IMR-90 (cell line): ENCODE results near the gene GPSM1. TPM values are rescaled to one million over a fixed set of nuclear protein-coding genes. Genes with fewer than 3 reads are reported as not detected.
"Not testable (repeated sequence)": the region's sequence is repeated elsewhere in the genome, so short reads cannot be mapped to it uniquely, and the experiment has no call there.

Source experiments
- ATAC-seq: fragments of 200-7000 bp; cut with Tn5 transposase; 2 replicates; pipeline ENCODE4 v1.9.1; 2020; ENCODE audit warnings: low read depth, mild to moderate bottlenecking, moderate library complexity
- BruUV-seq: library from RNA; stranded (reverse); fragments of 400-500 nt; replicated peaks from 2 replicates; lab custom pipeline; 2021; lab: Mats Ljungman, UMichigan
- CTCF ChIA-PET: fragments of 300-600 bp; formaldehyde crosslinking; extraction: SDS; loops from one replicate; lab custom pipeline; 2021; ENCODE audit warnings: antibody characterized with exemption; lab: Yijun Ruan, JAX
- POLR2A ChIA-PET: fragments of 300-600 bp; sonication (Branson Sonifier 250); formaldehyde crosslinking; loops from one replicate; lab custom pipeline; 2022; ENCODE audit warnings: antibody characterized with exemption; ENCODE audit not compliant: unreplicated experiment; lab: Charles Lee
- DNase-seq: peaks from one replicate; pipeline ENCODE4 v3.0.0; 2013
- H2AFZ ChIP-seq: replicated peaks from 2 replicates; pipeline ENCODE3; 2013; ENCODE audit warnings: low read length, mild to moderate bottlenecking; ENCODE audit not compliant: poor library complexity
- H2AK5ac ChIP-seq: 2 replicates; pipeline ENCODE4 v1.6.1; 2013; ENCODE audit warnings: low read depth, low read length, inconsistent platforms
- H2AK9ac ChIP-seq: replicated peaks from 2 replicates; pipeline ENCODE3; 2013; ENCODE audit warnings: mild to moderate bottlenecking, low read depth, low read length, moderate library complexity; ENCODE audit not compliant: poor library complexity
- H2BK120ac ChIP-seq: 2 replicates; pipeline ENCODE4 v1.6.1; 2013; ENCODE audit warnings: low read depth, low read length, inconsistent platforms
- H2BK15ac ChIP-seq: 3 replicates; pipeline ENCODE4 v1.6.1; 2013; ENCODE audit warnings: low read depth, low read length, inconsistent platforms
- H2BK20ac ChIP-seq: 2 replicates; pipeline ENCODE4 v1.6.1; 2013; ENCODE audit warnings: low read depth, mild to moderate bottlenecking, inconsistent platforms, low read length, moderate library complexity
- H2BK5ac ChIP-seq: 2 replicates; pipeline ENCODE4 v1.6.1; 2013; ENCODE audit warnings: mild to moderate bottlenecking, low read depth, low read length, inconsistent platforms; ENCODE audit not compliant: poor library complexity, severe bottlenecking
- H3K14ac ChIP-seq: replicated peaks from 2 replicates; pipeline ENCODE4 v1.6.1; 2013; ENCODE audit warnings: low read depth, low read length, inconsistent platforms
- H3K18ac ChIP-seq: 2 replicates; pipeline ENCODE4 v1.6.1; 2013; ENCODE audit warnings: low read depth, low read length, control low read depth
- H3K23ac ChIP-seq: 2 replicates; pipeline ENCODE4 v1.6.1; 2013; ENCODE audit warnings: low read depth, low read length, inconsistent platforms
- H3K27ac ChIP-seq: 2 replicates; pipeline ENCODE4 v1.5.1; 2013; ENCODE audit warnings: mild to moderate bottlenecking, control low read depth, low read length; ENCODE audit not compliant: insufficient read depth
- H3K27me3 ChIP-seq: 2 replicates; pipeline ENCODE4 v1.6.1; 2013; ENCODE audit warnings: low read length; ENCODE audit not compliant: control insufficient read depth, insufficient read depth
- H3K36me3 ChIP-seq: 2 replicates; pipeline ENCODE4 v1.6.1; 2013; ENCODE audit warnings: low read length, mixed read lengths; ENCODE audit not compliant: control insufficient read depth, insufficient read depth
- H3K4ac ChIP-seq: 2 replicates; pipeline ENCODE4 v1.6.1; 2013; ENCODE audit warnings: low read depth, low read length, inconsistent platforms
- H3K4me1 ChIP-seq: 2 replicates; pipeline ENCODE4 v1.6.1; 2013; ENCODE audit warnings: low read length, mixed read lengths; ENCODE audit not compliant: control insufficient read depth, insufficient read depth
- H3K4me2 ChIP-seq: 2 replicates; pipeline ENCODE4 v1.6.1; 2013; ENCODE audit warnings: low read depth, mild to moderate bottlenecking, control low read depth, low read length, moderate library complexity
- H3K4me3 ChIP-seq: 2 replicates; pipeline ENCODE4 v1.5.1; 2013; ENCODE audit warnings: low read depth, mild to moderate bottlenecking, control low read depth, low read length, moderate library complexity; ENCODE audit not compliant: insufficient read depth
- H3K56ac ChIP-seq: 2 replicates; pipeline ENCODE4 v1.6.1; 2013; ENCODE audit warnings: low read length, inconsistent platforms; ENCODE audit not compliant: insufficient read depth; ENCODE audit errors: extremely low read depth
- H3K79me1 ChIP-seq, 2 experiments: 2 replicates each; pipeline ENCODE4 v1.6.1; 2013; ENCODE audit warnings: low read length in 2 of 2, inconsistent platforms in 1 of 2, low read depth in 1 of 2
- H3K9ac ChIP-seq: 2 replicates; pipeline ENCODE4 v1.6.1; 2013; ENCODE audit warnings: low read depth, low read length, control low read depth
- H3K9me1 ChIP-seq: 2 replicates; pipeline ENCODE4 v1.6.1; 2013; ENCODE audit warnings: low read length, inconsistent platforms; ENCODE audit not compliant: insufficient read depth
- H3K9me3 ChIP-seq: 2 replicates; pipeline ENCODE4 v1.6.1; 2013; ENCODE audit warnings: low read length; ENCODE audit not compliant: control insufficient read depth, insufficient read depth
- H4K20me1 ChIP-seq: 2 replicates; pipeline ENCODE4 v1.6.1; 2013; ENCODE audit warnings: low read length, inconsistent platforms; ENCODE audit not compliant: insufficient read depth
- H4K5ac ChIP-seq: 2 replicates; pipeline ENCODE4 v1.6.1; 2013; ENCODE audit warnings: mild to moderate bottlenecking, low read depth, low read length, control low read depth
- H4K8ac ChIP-seq, 2 experiments: 2 replicates each; pipeline ENCODE4 v1.6.1; 2013; ENCODE audit warnings: low read depth in 2 of 2, low read length in 2 of 2, control low read depth in 1 of 2, inconsistent platforms in 1 of 2
- H4K91ac ChIP-seq: 2 replicates; pipeline ENCODE4 v1.6.1; 2013; ENCODE audit warnings: low read depth, low read length, inconsistent platforms; ENCODE audit not compliant: insufficient read depth
- WGBS, 2 experiments: methylation state at CpG; one replicate each; pipeline versions ENCODE4 v1.1.5 to v1.1.7; 2013; ENCODE audit warnings: missing lambda C conversion rate in 2 of 2; ENCODE audit not compliant: insufficient read length in 1 of 2; ENCODE audit errors: extremely low coverage in 2 of 2; 5-methylcytosine and 5-hydroxymethylcytosine counted together
- dilution Hi-C: fragments of 300-500 bp; cut with HindIII; formaldehyde crosslinking; loops from one replicate; pipeline ENCODE4 v1.14.3; 2018; ENCODE audit warnings: low sequenced_read_pairs; ENCODE audit not compliant: unreplicated experiment
- in situ Hi-C: fragments of 300-500 bp; cut with MboI; formaldehyde crosslinking; loops from 3 replicates; pipeline ENCODE4 v1.14.3; 2019; ENCODE audit warnings: low sequenced_read_pairs, inconsistent platforms, mixed read lengths
- intact Hi-C: fragments of 100-400 bp; cut with micrococcal nuclease; formaldehyde crosslinking; loops from 2 replicates; pipeline ENCODE4 v1.10.0; 2022
- polyA plus RNA-seq, 3 experiments: library from polyadenylated mRNA; depleted of rRNA; stranded (reverse); fragments of >200 nt; gene quantifications; 2 replicates each; pipeline ENCODE4 v1.2.3, GENCODE V29; 2012; ENCODE audit warnings: low replicate concordance in 1 of 3
- total RNA-seq: library from RNA; depleted of rRNA; stranded (reverse); fragments of >200 nt; gene quantifications from 2 replicates; pipeline ENCODE4 v1.2.3, GENCODE V29; 2012

Gene GPSM1
- total and polyA plus RNA-seq, 2 of the 4 experiments (the other 2 are of a cell fraction): 28.7 to 71.2 TPM

- 98% methylated on average over 6 of the region's 24 CpGs; no CpG with 5 or more reads in 1 of the 2 experiments for WGBS, 2 experiments
- Histone ChIP-seq H3K4me1 (peaks cover 23% of the 10 kb centered on the region), H4K20me1 (peaks cover 41% of the 10 kb centered on the region), H3K79me1 (peaks cover 3 to 46% of the 10 kb centered on the region in 2 experiments; a peak in 2 of 4 replicates), H3K36me3 (peaks cover 70% of the 10 kb centered on the region)
- BruUV-seq, H2BK120ac ChIP-seq, H3K4me2 ChIP-seq, H3K23ac ChIP-seq, H4K91ac ChIP-seq, H2BK5ac ChIP-seq, H3K18ac ChIP-seq, ATAC-seq, H3K9me3 ChIP-seq, H2BK15ac ChIP-seq, H3K9me1 ChIP-seq, intact Hi-C loops, in situ Hi-C loops, dilution Hi-C loops, H2AK5ac ChIP-seq, DNase-seq, H2AK9ac ChIP-seq, H3K4me3 ChIP-seq, H4K5ac ChIP-seq, CTCF ChIA-PET, H2AFZ ChIP-seq, H3K27me3 ChIP-seq, H3K27ac ChIP-seq, H4K8ac ChIP-seq, H3K4ac ChIP-seq, H3K9ac ChIP-seq, H3K14ac ChIP-seq, H2BK20ac ChIP-seq, POLR2A ChIA-PET, H3K56ac ChIP-seq: not testable (repeated sequence)
Observed at GRCh38 chr9:136351868-136352267, 24.5 kb downstream of the GPSM1 start.
